ENCODE data around the gene CDH26. TPM values are rescaled to one million over a fixed set of nuclear protein-coding genes. Genes with fewer than 3 reads are reported as not detected.

Gene CDH26
- total and polyA plus RNA-seq, 2 donors (not counting 1 experiment from before 2014, with no cell fraction given) = 1.8 to 2.3 TPM

- Mint-ChIP-seq H3K4me3 (peak within 1 kb of the TSS; percentile 97), H3K27ac (peak within 1 kb of the TSS; percentile 95)
- CTCF ChIA-PET = interaction anchor here (1.3 to 4.3 kb wide), 3 partner anchors 9 to 15 kb away, joined by 4 to 45 read pairs (median 7); no protein-coding TSS in a partner anchor
These were observed 17.9 kb upstream of the CDH26 start, which contains the start of the genes FAM217B and PPP1R3D for GRCh38 chr20:59940129-59940955. FAM217B (plus strand) TSS chr20:59940389; CDS start chr20:59943944, 3,555 bp downstream. PPP1R3D (minus strand) TSS chr20:59940305; CDS start chr20:59939931, 374 bp downstream.

More at GRCh38 chr20:59940129-59940955, 17.9 kb upstream of the CDH26 start, which contains the start of the genes FAM217B and PPP1R3D:
- ATAC-seq (ENCODE audit: low read depth) (peak; percentile 95), DNase-seq (peak; percentile 91)
- Histone ChIP-seq H3K4me2 (replicated peaks; ENCODE audit: low read depth, low read length, poor library complexity, severe bottlenecking) (peak within 1 kb of the TSS; percentile 78), H4K20me1 (ENCODE audit: control insufficient read depth, insufficient read depth, low read length, poor library complexity, severe bottlenecking) (no peaks in the 10 kb centered on the region), H3K9ac (ENCODE audit: low read length) (peak within 1 kb of the TSS; percentile 81), H3K27ac (ENCODE audit: low read length in 2 of 2) (peak within 1 kb of the TSS; percentile 72 to 87), H3K4me3 (ENCODE audit: control extremely low read depth in 1 of 5, extremely low read depth in 1 of 5, insufficient read depth in 1 of 5, low read depth in 2 of 5, low read length in 4 of 5) (peak within 1 kb of the TSS; percentile 79 to 96 (median 84)), H3K79me2 (ENCODE audit: control insufficient read depth, insufficient read depth, low read length) (peaks cover 22% of the 10 kb centered on the region), H3K4me1 (ENCODE audit: control insufficient read depth in 2 of 2, insufficient read depth in 2 of 2, low read length in 2 of 2) (peaks cover 20 to 21% of the 10 kb centered on the region in 2 donors), H2AFZ (ENCODE audit: insufficient read depth, low read depth, low read length, poor library complexity, severe bottlenecking) (peak within 1 kb of the TSS; percentile 93), H3K36me3 (replicated peaks in 1 of 2; ENCODE audit: control extremely low read depth in 1 of 2, control insufficient read depth in 1 of 2, extremely low read depth in 1 of 2, insufficient read depth in 2 of 2, low read length in 1 of 2) (peaks cover 2 to 26% of the 10 kb centered on the region in 2 experiments), H3K9me3 (ENCODE audit: control extremely low read depth in 1 of 3, control insufficient read depth in 2 of 3, insufficient read depth in 1 of 3, low read length in 2 of 3) (peaks cover 0 to 10% (median 0%) of the 10 kb centered on the region in 3 donors), H3K27me3 (replicated peaks in 1 of 4; ENCODE audit: control extremely low read depth in 1 of 4, control insufficient read depth in 3 of 4, insufficient read depth in 4 of 4, low read length in 3 of 4) (no peaks in the 10 kb centered on the region)
- intact Hi-C loops (cut with micrococcal nuclease) = loop anchor here (1.0 to 5.0 kb wide), 2 partner anchors 9 to 1288 kb away; partner anchors contain the start of gene STX16
- peaks cover 37% of the 10 kb centered on the region for H3K4me1 Mint-ChIP-seq
- POLR2A ChIA-PET = no interaction called here
- no peaks in the 10 kb centered on the region for H3K27me3 Mint-ChIP-seq
- no peaks in the 10 kb centered on the region for H3K9me3 Mint-ChIP-seq (ENCODE audit: insufficient read depth)
- WGBS (ENCODE audit: insufficient coverage) = under 1% methylated on average over 57 of the region's 57 CpGs
- TF ChIP-seq, protein P1, sequence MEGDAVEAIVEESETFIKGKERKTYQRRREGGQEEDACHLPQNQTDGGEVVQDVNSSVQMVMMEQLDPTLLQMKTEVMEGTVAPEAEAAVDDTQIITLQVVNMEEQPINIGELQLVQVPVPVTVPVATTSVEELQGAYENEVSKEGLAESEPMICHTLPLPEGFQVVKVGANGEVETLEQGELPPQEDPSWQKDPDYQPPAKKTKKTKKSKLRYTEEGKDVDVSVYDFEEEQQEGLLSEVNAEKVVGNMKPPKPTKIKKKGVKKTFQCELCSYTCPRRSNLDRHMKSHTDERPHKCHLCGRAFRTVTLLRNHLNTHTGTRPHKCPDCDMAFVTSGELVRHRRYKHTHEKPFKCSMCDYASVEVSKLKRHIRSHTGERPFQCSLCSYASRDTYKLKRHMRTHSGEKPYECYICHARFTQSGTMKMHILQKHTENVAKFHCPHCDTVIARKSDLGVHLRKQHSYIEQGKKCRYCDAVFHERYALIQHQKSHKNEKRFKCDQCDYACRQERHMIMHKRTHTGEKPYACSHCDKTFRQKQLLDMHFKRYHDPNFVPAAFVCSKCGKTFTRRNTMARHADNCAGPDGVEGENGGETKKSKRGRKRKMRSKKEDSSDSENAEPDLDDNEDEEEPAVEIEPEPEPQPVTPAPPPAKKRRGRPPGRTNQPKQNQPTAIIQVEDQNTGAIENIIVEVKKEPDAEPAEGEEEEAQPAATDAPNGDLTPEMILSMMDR (IDR thresholded peaks at IDR 0.05) = no peak
- TF ChIP-seq EZH2 (IDR thresholded peaks at IDR 0.05; ENCODE audit: borderline replicate concordance, insufficient read depth, low read depth, low read length, poor library complexity, severe bottlenecking) = no peak

All from B cell (primary cell).